Natural killer cell (primary cell): ENCODE measurements around the gene SPATS2L. TPM values are rescaled to one million over a fixed set of nuclear protein-coding genes. Genes with fewer than 3 reads are reported as not detected.

Source experiments
- ATAC-seq, 3 donors: fragments of 150-1000 bp in 2 of 3; fragments of 200-7000 bp in 1 of 3; cut with Tn5 transposase; 1 replicate in 1 of 3; 2 replicates in 2 of 3; pipeline ENCODE4 v1.10.0; 2021; ENCODE audit warnings: mild to moderate bottlenecking in 2 of 3, moderate library complexity in 2 of 3
- DNase-seq, 2 donors: peaks; one replicate each; pipeline versions ENCODE4 v3.0.0 to v3.0.0-alpha.2; 2013 to 2021; ENCODE audit warnings: mixed read lengths in 1 of 2
- H3K27ac ChIP-seq: one replicate; pipeline ENCODE4 v1.5.1; 2013; ENCODE audit warnings: mild to moderate bottlenecking, low read length
- H3K27me3 ChIP-seq: one replicate; pipeline ENCODE4 v1.6.1; 2013; ENCODE audit warnings: low read length; ENCODE audit not compliant: control insufficient read depth, insufficient read depth
- H3K36me3 ChIP-seq: one replicate; pipeline ENCODE4 v1.6.1; 2013; ENCODE audit warnings: low read length; ENCODE audit not compliant: control insufficient read depth, insufficient read depth
- H3K4me1 ChIP-seq: one replicate; pipeline ENCODE4 v1.6.1; 2013; ENCODE audit warnings: low read length; ENCODE audit not compliant: control insufficient read depth, insufficient read depth
- H3K4me3 ChIP-seq: one replicate; pipeline ENCODE4 v1.5.1; 2013; ENCODE audit warnings: low read length
- H3K9me3 ChIP-seq: one replicate; pipeline ENCODE4 v1.6.1; 2013; ENCODE audit warnings: low read length; ENCODE audit not compliant: control insufficient read depth, insufficient read depth
- H3K27ac Mint-ChIP-seq, 2 donors: one replicate each; pipeline ENCODE4 v1.8.0; 2022; ENCODE audit warnings: mild to moderate bottlenecking in 2 of 2, mixed read lengths in 2 of 2, moderate library complexity in 1 of 2
- H3K27me3 Mint-ChIP-seq, 2 donors: one replicate each; pipeline ENCODE4 v1.8.0; 2022; ENCODE audit warnings: low read depth in 2 of 2, mixed read lengths in 2 of 2
- H3K36me3 Mint-ChIP-seq: one replicate; pipeline ENCODE4 v1.8.0; 2022; ENCODE audit warnings: mixed read lengths
- H3K4me1 Mint-ChIP-seq, 2 donors: one replicate each; pipeline ENCODE4 v1.8.0; 2022; ENCODE audit warnings: mixed read lengths in 2 of 2
- H3K4me3 Mint-ChIP-seq: one replicate; pipeline ENCODE4 v1.8.0; 2022; ENCODE audit warnings: mild to moderate bottlenecking, moderate library complexity, mixed read lengths
- H3K9me3 Mint-ChIP-seq, 2 donors: one replicate each; pipeline ENCODE4 v1.8.0; 2022; ENCODE audit warnings: mixed read lengths in 2 of 2
- CTCF ChIP-seq: fragments of 200-600 bp; IDR thresholded peaks from one replicate; pipeline ENCODE4 v1.8.0; 2022; ENCODE audit warnings: antibody characterized with exemption
- WGBS: methylation state at CpG from one replicate; pipeline ENCODE4 v1.1.7; 2013; ENCODE audit warnings: missing lambda C conversion rate; ENCODE audit not compliant: insufficient coverage; 5-methylcytosine and 5-hydroxymethylcytosine counted together
- intact Hi-C: fragments of 100-400 bp; cut with micrococcal nuclease; formaldehyde crosslinking; loops from one replicate; pipeline ENCODE4 v1.14.2; 2022
- total RNA-seq, 4 donors: library from RNA; stranded (reverse); fragments of 120-200 nt in 1 of 4; gene quantifications; one replicate each; pipeline versions ENCODE4 v1.2.3 to v1.2.4, GENCODE V29; 2013 to 2022

Gene SPATS2L
- total RNA-seq, 3 donors from 2014 or later (not counting 1 experiment from before 2014, with no cell fraction given) = 3.8 to 10.9 (median 4.4) TPM

GRCh38 chr2:200456567-200456966 is 150.1 kb downstream of the SPATS2L start:
- H3K4me3 Mint-ChIP-seq = no peak overlapping the region
- H3K4me3 ChIP-seq = no peak overlapping the region
- no peaks in the 10 kb centered on the region for H3K36me3 Mint-ChIP-seq
- H3K36me3 ChIP-seq = no peaks in the 10 kb centered on the region
- H3K4me1 ChIP-seq = peaks cover 9% of the 10 kb centered on the region
- H3K27ac Mint-ChIP-seq = no peak overlapping the region
- no peaks in the 10 kb centered on the region for H3K27me3 Mint-ChIP-seq
- H3K9me3 ChIP-seq = no peaks in the 10 kb centered on the region
- no peaks in the 10 kb centered on the region for H3K27me3 ChIP-seq
- WGBS = 90% methylated on average over 2 of the region's 2 CpGs
- H3K27ac ChIP-seq = no peak overlapping the region
- ATAC-seq = no peak
- DNase-seq = no peak
- TF ChIP-seq CTCF = no peak
- H3K9me3 Mint-ChIP-seq = no peaks in the 10 kb centered on the region
- H3K4me1 Mint-ChIP-seq = no peaks in the 10 kb centered on the region
- intact Hi-C loops = no loop called here

- H3K27ac Mint-ChIP-seq = no peak overlapping the region
- H3K4me1 Mint-ChIP-seq = peaks cover 8 to 9% of the 10 kb centered on the region in 2 donors
- no peak overlapping the region for H3K4me3 ChIP-seq
- ATAC-seq (no peak), DNase-seq (no peak)
- H3K36me3 Mint-ChIP-seq = no peaks in the 10 kb centered on the region
- TF ChIP-seq CTCF = no peak
- H3K9me3 Mint-ChIP-seq = no peaks in the 10 kb centered on the region
- H3K9me3 ChIP-seq = no peaks in the 10 kb centered on the region
- no peaks in the 10 kb centered on the region for H3K27me3 Mint-ChIP-seq
- no peaks in the 10 kb centered on the region for H3K36me3 ChIP-seq
- 63% methylated on average over 3 of the region's 3 CpGs for WGBS
- intact Hi-C loops = no loop called here
- peaks cover 9% of the 10 kb centered on the region for H3K4me1 ChIP-seq
- no peaks in the 10 kb centered on the region for H3K27me3 ChIP-seq
- no peak overlapping the region for H3K4me3 Mint-ChIP-seq
- H3K27ac ChIP-seq = no peak overlapping the region
Observed at GRCh38 chr2:200459101-200459500, 152.6 kb downstream of the SPATS2L start.

- no peak overlapping the region for H3K4me3 ChIP-seq
- Mint-ChIP-seq H3K4me1 (peaks cover 9 to 13% of the 10 kb centered on the region in 2 donors), H3K36me3 (no peaks in the 10 kb centered on the region), H3K27me3 (no peaks in the 10 kb centered on the region), H3K9me3 (no peaks in the 10 kb centered on the region), H3K4me3 (no peak overlapping the region), H3K27ac (no peak overlapping the region)
- no peaks in the 10 kb centered on the region for H3K27me3 ChIP-seq
- WGBS = 91% methylated on average over 2 of the region's 2 CpGs
- no peaks in the 10 kb centered on the region for H3K36me3 ChIP-seq
- no peak overlapping the region for H3K27ac ChIP-seq
- intact Hi-C loops = no loop called here
- H3K9me3 ChIP-seq = no peaks in the 10 kb centered on the region
- H3K4me1 ChIP-seq = no peaks in the 10 kb centered on the region
- ATAC-seq (no peak), DNase-seq (no peak)
- TF ChIP-seq CTCF = no peak
Observed at GRCh38 chr2:200461846-200462710, 155.6 kb downstream of the SPATS2L start.

GRCh38 chr2:200463452-200463851 is 157.0 kb downstream of the SPATS2L start:
- Mint-ChIP-seq H3K9me3 (no peaks in the 10 kb centered on the region), H3K4me3 (no peak overlapping the region), H3K27ac (no peak overlapping the region), H3K36me3 (no peaks in the 10 kb centered on the region), H3K27me3 (no peaks in the 10 kb centered on the region), H3K4me1 (peaks cover 14 to 24% of the 10 kb centered on the region in 2 donors)
- no CpG with 5 or more reads among the region's 2 CpGs for WGBS
- Histone ChIP-seq H3K27ac (no peak overlapping the region), H3K27me3 (no peaks in the 10 kb centered on the region), H3K4me1 (peaks cover 3% of the 10 kb centered on the region), H3K36me3 (no peaks in the 10 kb centered on the region), H3K4me3 (no peak overlapping the region), H3K9me3 (no peaks in the 10 kb centered on the region)
- no peak for ATAC-seq
- intact Hi-C loops = no loop called here
- TF ChIP-seq CTCF = no peak
- DNase-seq = no peak
